T-cell (primary cell): ENCODE results near the gene KLHDC1. TPM values are rescaled to one million over a fixed set of nuclear protein-coding genes. Genes with fewer than 3 reads are reported as not detected.
"Not testable (repeated sequence)": the region's sequence is repeated elsewhere in the genome, so short reads cannot be mapped to it uniquely, and the experiment has no call there.

ENCODE experiments used
- ATAC-seq, 4 experiments: fragments of 200-7000 bp in 3 of 4; fragments of 150-1000 bp in 1 of 4; cut with Tn5 transposase; replicated peaks in 1 of 4; 1 replicate in 3 of 4; 2 replicates in 1 of 4; pipeline ENCODE4 v1.10.0; 2021; ENCODE audit warnings: moderate library complexity in 3 of 4, mild to moderate bottlenecking in 2 of 4, moderate number of reproducible peaks in 1 of 4
- CTCF ChIA-PET, 2 donors: fragments of 300-600 bp; sonication (Branson Sonifier 250); formaldehyde crosslinking; loops; one replicate each; lab custom pipeline; 2022; ENCODE audit warnings: antibody characterized with exemption in 2 of 2; lab: Charles Lee
- POLR2A ChIA-PET, 2 donors: fragments of 300-600 bp; sonication (Branson Sonifier 250); formaldehyde crosslinking; loops; one replicate each; lab custom pipeline; 2022; ENCODE audit warnings: antibody characterized with exemption in 2 of 2; lab: Charles Lee
- DNase-seq, 35 experiments: peaks; one replicate each; pipeline versions ENCODE4 v3.0.0 to v3.0.0-alpha.2; 2013 to 2023
- H3K27ac ChIP-seq: one replicate; pipeline ENCODE4 v1.5.1; 2013; ENCODE audit warnings: low read length
- H3K27me3 ChIP-seq, 2 experiments: replicated peaks in 1 of 2; 1 replicate in 1 of 2; 2 replicates in 1 of 2; pipeline versions ENCODE4 v1.6.1 to v1.7.0; 2013; ENCODE audit warnings: low read length in 1 of 2, mixed read lengths in 1 of 2; ENCODE audit not compliant: control insufficient read depth in 2 of 2, insufficient read depth in 2 of 2; ENCODE audit errors: extremely low read depth in 1 of 2
- H3K36me3 ChIP-seq, 2 donors: 1 replicate in 1 of 2; 2 replicates in 1 of 2; pipeline versions ENCODE4 v1.6.1 to v1.7.0; 2013; ENCODE audit warnings: low read length in 1 of 2; ENCODE audit not compliant: control insufficient read depth in 2 of 2, insufficient read depth in 1 of 2; ENCODE audit errors: extremely low read depth in 1 of 2
- H3K4me1 ChIP-seq, 2 experiments: 1 replicate in 1 of 2; 2 replicates in 1 of 2; pipeline versions ENCODE4 v1.6.1 to v1.7.0; 2013; ENCODE audit warnings: low read length in 2 of 2, mixed read lengths in 1 of 2; ENCODE audit not compliant: insufficient read depth in 2 of 2, control insufficient read depth in 1 of 2; ENCODE audit errors: extremely low read depth in 1 of 2
- H3K4me3 ChIP-seq, 2 donors: 1 replicate in 1 of 2; 2 replicates in 1 of 2; pipeline versions ENCODE4 v1.5.1 to v1.7.0; 2013; ENCODE audit warnings: mild to moderate bottlenecking in 2 of 2, low read length in 1 of 2, moderate library complexity in 1 of 2; ENCODE audit not compliant: control insufficient read depth in 1 of 2; ENCODE audit errors: extremely low read depth in 1 of 2
- H3K9me3 ChIP-seq: 2 replicates; pipeline ENCODE4 v1.7.0; 2013
- H3K27ac Mint-ChIP-seq, 2 donors: one replicate each; pipeline ENCODE4 v1.8.0; 2020 to 2021; ENCODE audit warnings: mild to moderate bottlenecking in 2 of 2, mixed read lengths in 2 of 2
- H3K27me3 Mint-ChIP-seq, 2 donors: one replicate each; pipeline ENCODE4 v1.8.0; 2021 to 2022; ENCODE audit warnings: mixed read lengths in 2 of 2
- H3K36me3 Mint-ChIP-seq: one replicate; pipeline ENCODE4 v1.8.0; 2021; ENCODE audit warnings: mixed read lengths
- H3K4me1 Mint-ChIP-seq, 3 donors: one replicate each; pipeline ENCODE4 v1.8.0; 2020 to 2022; ENCODE audit warnings: mixed read lengths in 3 of 3, mild to moderate bottlenecking in 1 of 3
- H3K4me3 Mint-ChIP-seq, 3 donors: one replicate each; pipeline ENCODE4 v1.8.0; 2020 to 2022; ENCODE audit warnings: mild to moderate bottlenecking in 3 of 3, mixed read lengths in 3 of 3, moderate library complexity in 3 of 3
- H3K9me3 Mint-ChIP-seq, 3 donors: one replicate each; pipeline ENCODE4 v1.8.0; 2020 to 2022; ENCODE audit warnings: mixed read lengths in 3 of 3
- WGBS: methylation state at CpG from one replicate; pipeline ENCODE4 v1.1.5; 2013; ENCODE audit warnings: missing lambda C conversion rate; ENCODE audit not compliant: insufficient coverage; 5-methylcytosine and 5-hydroxymethylcytosine counted together
- total RNA-seq, 35 experiments: library from RNA in 6 of 35; stranded (reverse) in 6 of 35; fragments of 120-200 nt in 1 of 35; gene quantifications; one replicate each; pipeline versions ENCODE4 v1.2.1 to v1.2.4 and lab custom pipeline; 2013 to 2026

The KLHDC1 gene
- total RNA-seq, 5 donors from 2014 or later (not counting 1 experiment from before 2014, with no cell fraction given): 8.8 to 12.5 (median 10.2) TPM

DNA sequence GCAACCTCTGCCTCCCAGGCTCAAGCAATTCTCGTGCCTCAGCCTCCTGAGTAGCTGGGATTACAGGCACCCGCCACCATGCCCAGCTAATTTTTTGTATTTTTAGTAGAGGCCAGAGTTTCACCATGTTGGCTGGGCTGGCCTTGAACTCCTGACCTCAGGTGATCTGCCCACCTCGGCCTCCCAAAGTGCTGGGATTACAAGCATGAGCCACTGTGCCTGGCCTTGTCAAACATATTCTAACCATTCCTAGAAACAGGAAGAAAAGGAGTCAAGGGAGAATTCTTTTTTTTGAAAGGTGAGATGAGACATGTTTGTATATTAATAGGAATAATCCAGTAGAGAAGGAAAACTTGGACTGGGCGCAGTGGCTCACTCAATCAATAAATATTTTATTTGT, 11.6 kb downstream of the KLHDC1 start:
- H3K27ac Mint-ChIP-seq, ATAC-seq, CTCF ChIA-PET: not testable (repeated sequence)

DNA sequence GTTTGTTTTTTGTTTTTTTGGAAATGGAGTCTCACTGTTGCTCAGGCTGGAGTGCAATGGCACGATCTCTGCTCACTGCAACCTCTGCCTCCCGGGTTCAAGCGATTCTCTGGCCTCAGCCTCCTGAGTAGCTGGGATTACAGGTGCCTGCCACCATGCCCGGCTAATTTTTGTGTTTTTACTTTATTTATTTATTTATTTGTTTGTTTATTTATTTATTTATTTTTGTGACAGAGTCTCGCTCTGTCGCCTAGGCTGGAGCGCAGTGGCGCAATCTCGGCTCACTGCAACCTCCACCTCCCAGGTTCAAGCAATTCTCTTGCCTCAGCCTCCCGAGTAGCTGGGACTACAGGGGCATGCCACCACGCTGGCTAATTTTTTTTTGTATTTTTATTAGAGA, 18.1 kb downstream of the KLHDC1 start:
- POLR2A ChIA-PET, H3K27me3 ChIP-seq, H3K4me1 ChIP-seq, H3K9me3 ChIP-seq, H3K27ac Mint-ChIP-seq, ATAC-seq, H3K27ac ChIP-seq, DNase-seq, H3K9me3 Mint-ChIP-seq, H3K4me3 Mint-ChIP-seq, CTCF ChIA-PET, H3K4me1 Mint-ChIP-seq, H3K36me3 ChIP-seq, H3K4me3 ChIP-seq, H3K27me3 Mint-ChIP-seq: not testable (repeated sequence)
- H3K36me3 Mint-ChIP-seq: peaks cover 15% of the 10 kb centered on the region
- no CpG with 5 or more reads among the region's 11 CpGs for WGBS

More for the DNA sequence above, 11.6 kb downstream of the KLHDC1 start:
- POLR2A ChIA-PET: interaction anchor here (0.6 to 0.7 kb wide), 3 partner anchors 63 to 448 kb away, joined by 5 to 7 read pairs (median 6); no protein-coding TSS in a partner anchor
- not testable (repeated sequence) for H3K9me3 Mint-ChIP-seq, H3K27me3 Mint-ChIP-seq, DNase-seq, H3K27me3 ChIP-seq, H3K9me3 ChIP-seq, H3K27ac ChIP-seq, H3K36me3 ChIP-seq, H3K4me3 ChIP-seq, H3K4me3 Mint-ChIP-seq, H3K4me1 ChIP-seq
- Mint-ChIP-seq H3K4me1 (peaks cover 7 to 14% (median 9%) of the 10 kb centered on the region in 3 donors), H3K36me3 (peaks cover 22% of the 10 kb centered on the region)
- WGBS: no CpG with 5 or more reads among the region's 4 CpGs

DNA sequence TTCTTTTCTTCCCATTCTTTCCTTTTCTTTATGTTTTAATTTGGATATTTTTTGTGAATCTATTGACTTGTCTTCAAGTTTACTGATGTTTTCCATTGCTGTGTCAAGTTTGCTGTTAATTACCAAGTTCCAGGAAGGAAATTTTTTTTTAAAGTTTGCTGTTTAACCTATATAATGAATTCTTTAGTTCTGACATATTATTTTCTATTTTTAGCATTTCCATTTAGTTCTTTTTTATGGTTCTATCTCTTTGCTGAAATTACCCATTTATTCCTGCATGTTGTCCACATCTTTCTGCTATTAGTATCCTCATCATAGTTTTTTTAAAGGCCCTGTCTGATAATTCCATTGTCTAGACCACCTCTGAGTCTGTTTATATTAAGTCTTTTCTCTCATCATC, 27.8 kb downstream of the KLHDC1 start:
- CTCF ChIA-PET: no interaction called here
- H3K36me3 Mint-ChIP-seq: peaks cover 45% of the 10 kb centered on the region

DNA sequence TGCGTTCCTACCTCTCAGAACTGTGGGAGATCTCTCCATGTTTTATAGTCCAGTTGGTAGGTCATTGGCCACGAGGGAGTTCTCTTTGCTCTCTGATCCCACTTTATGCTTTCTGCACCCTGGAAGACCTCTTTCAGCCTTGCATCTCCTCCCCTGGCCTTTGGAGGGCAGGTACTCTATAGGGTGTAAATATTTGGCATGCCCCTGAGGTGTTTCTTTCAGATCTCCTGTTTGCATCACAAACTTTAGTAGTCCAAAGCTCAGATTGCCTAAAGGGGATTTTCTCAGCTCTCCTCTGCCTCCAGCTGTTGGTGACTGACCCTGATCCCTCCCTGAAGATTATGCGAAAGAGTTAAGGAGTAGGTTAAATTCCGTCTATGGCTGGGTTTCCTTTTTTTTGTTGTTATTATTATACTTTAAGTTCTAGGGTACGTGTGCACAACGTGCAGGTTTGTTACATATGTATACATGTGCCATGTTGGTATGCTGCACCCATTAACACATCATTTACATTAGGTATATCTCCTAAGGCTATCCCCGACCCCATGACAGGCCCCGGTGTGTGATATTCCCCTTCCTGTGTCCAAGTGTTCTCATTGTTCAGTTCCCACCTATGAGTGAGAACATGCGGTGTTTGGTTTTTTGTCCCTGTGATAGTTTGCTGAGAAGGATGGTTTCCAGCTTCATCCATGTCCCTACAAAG, 29.0 kb downstream of the KLHDC1 start:
- H3K4me3 ChIP-seq, CTCF ChIA-PET, DNase-seq, H3K27ac ChIP-seq, H3K4me1 ChIP-seq, H3K27me3 Mint-ChIP-seq, H3K27me3 ChIP-seq, H3K4me1 Mint-ChIP-seq, H3K4me3 Mint-ChIP-seq, H3K9me3 ChIP-seq, POLR2A ChIA-PET, ATAC-seq, H3K27ac Mint-ChIP-seq, H3K9me3 Mint-ChIP-seq: not testable (repeated sequence)
- peaks cover 8 to 11% of the 10 kb centered on the region in 2 donors for H3K36me3 ChIP-seq
- 100% methylated on average over 1 of the region's 9 CpGs for WGBS
- peaks cover 48% of the 10 kb centered on the region for H3K36me3 Mint-ChIP-seq

More for the DNA sequence above, 27.8 kb downstream of the KLHDC1 start:
- Histone ChIP-seq H3K27me3 (no peaks in the 10 kb centered on the region), H3K36me3 (peaks cover 4 to 8% of the 10 kb centered on the region in 2 donors), H3K4me1 (no peaks in the 10 kb centered on the region), H3K9me3 (no peaks in the 10 kb centered on the region), H3K4me3 (no peak overlapping the region), H3K27ac (no peak overlapping the region)
- Mint-ChIP-seq H3K4me3 (no peak overlapping the region), H3K9me3 (peaks cover 0 to 5% (median 2%) of the 10 kb centered on the region in 3 donors), H3K27ac (no peak overlapping the region), H3K4me1 (no peaks in the 10 kb centered on the region), H3K27me3 (no peaks in the 10 kb centered on the region)
- DNase-seq: no peak
- ATAC-seq: no peak
- POLR2A ChIA-PET: no interaction called here

DNA sequence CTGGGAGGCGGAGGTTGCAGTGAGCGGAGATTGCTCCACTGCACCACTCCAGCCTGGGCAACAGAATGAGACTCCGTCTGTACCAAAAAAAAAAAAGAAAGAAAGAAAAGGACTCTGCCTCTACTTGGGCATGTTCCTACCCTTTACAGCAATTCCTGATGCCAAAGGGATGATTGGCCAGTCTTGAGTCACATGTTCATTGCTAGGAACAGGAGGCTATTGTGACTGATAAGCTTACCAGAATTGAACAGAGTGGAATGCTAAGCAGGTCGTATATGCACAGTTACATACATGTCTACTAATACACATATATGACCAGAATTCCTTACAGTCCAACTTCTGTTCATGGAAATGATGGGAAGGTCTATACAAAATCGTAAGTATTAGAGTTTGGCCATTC, 34.3 kb downstream of the KLHDC1 start:
- peaks cover 36% of the 10 kb centered on the region for H3K36me3 Mint-ChIP-seq

DNA sequence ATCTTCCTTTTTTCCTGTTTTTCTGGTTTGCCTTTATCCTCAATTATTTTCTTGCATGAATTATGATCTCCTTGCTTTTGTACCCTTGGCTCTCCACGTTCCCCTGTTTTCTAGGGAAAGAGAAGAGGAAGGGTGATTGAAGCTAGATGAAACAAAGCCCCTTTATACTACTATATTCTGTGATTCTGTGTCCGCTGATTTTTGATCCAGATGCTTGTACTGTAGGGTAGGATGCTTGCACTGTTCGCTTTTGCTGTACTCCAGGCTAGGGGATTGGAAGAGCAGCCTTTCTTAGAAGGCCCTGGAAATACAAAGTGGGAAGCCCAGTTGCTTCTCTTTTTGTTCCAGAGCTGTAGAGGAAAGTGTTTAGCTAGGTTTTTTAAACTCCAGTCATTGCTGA, 40.0 kb downstream of the KLHDC1 start:
- DNase-seq (no peak), ATAC-seq (no peak)
- Histone ChIP-seq H3K36me3 (peaks cover 0 to 10% of the 10 kb centered on the region in 2 donors), H3K4me1 (no peaks in the 10 kb centered on the region), H3K27ac (no peak overlapping the region), H3K4me3 (no peak overlapping the region), H3K9me3 (no peaks in the 10 kb centered on the region), H3K27me3 (no peaks in the 10 kb centered on the region)
- H3K4me1 Mint-ChIP-seq: no peaks in the 10 kb centered on the region
- H3K4me3 Mint-ChIP-seq: no peak overlapping the region
- POLR2A ChIA-PET: no interaction called here
- peaks cover 23% of the 10 kb centered on the region for H3K36me3 Mint-ChIP-seq
- H3K27ac Mint-ChIP-seq: no peak overlapping the region
- CTCF ChIA-PET: interaction anchor here in 1 of 2 donors (0.7 kb wide), 1 partner anchor 112 kb away, joined by 3 read pairs; no protein-coding TSS in a partner anchor
- no peaks in the 10 kb centered on the region for H3K9me3 Mint-ChIP-seq
- no peaks in the 10 kb centered on the region for H3K27me3 Mint-ChIP-seq
- WGBS: 92% methylated on average over 2 of the region's 3 CpGs

More for the DNA sequence above, 34.3 kb downstream of the KLHDC1 start:
- Mint-ChIP-seq H3K9me3 (no peaks in the 10 kb centered on the region), H3K4me3 (no peak overlapping the region), H3K27ac (no peak overlapping the region), H3K27me3 (no peaks in the 10 kb centered on the region), H3K4me1 (no peaks in the 10 kb centered on the region)
- CTCF ChIA-PET: interaction anchor here in 1 of 2 donors (0.5 kb wide), 1 partner anchor 15 kb away, joined by 3 read pairs; no protein-coding TSS in a partner anchor
- POLR2A ChIA-PET: interaction anchor here in 1 of 2 donors (0.7 kb wide), 1 partner anchor 163 kb away, joined by 3 read pairs; no protein-coding TSS in a partner anchor
- ATAC-seq: no peak
- DNase-seq: no peak
- Histone ChIP-seq H3K4me3 (no peak overlapping the region), H3K27ac (no peak overlapping the region), H3K9me3 (no peaks in the 10 kb centered on the region), H3K36me3 (peaks cover 4 to 11% of the 10 kb centered on the region in 2 donors), H3K4me1 (no peaks in the 10 kb centered on the region), H3K27me3 (no peaks in the 10 kb centered on the region)
- WGBS: 95% methylated on average over 3 of the region's 5 CpGs
